ENCODE results near the gene ACP1. TPM values are rescaled to one million over a fixed set of nuclear protein-coding genes. Genes with fewer than 3 reads are reported as not detected.

Gene ACP1
- total and polyA plus RNA-seq, 2 experiments from 2014 or later, result 189 to 281 TPM

DNA sequence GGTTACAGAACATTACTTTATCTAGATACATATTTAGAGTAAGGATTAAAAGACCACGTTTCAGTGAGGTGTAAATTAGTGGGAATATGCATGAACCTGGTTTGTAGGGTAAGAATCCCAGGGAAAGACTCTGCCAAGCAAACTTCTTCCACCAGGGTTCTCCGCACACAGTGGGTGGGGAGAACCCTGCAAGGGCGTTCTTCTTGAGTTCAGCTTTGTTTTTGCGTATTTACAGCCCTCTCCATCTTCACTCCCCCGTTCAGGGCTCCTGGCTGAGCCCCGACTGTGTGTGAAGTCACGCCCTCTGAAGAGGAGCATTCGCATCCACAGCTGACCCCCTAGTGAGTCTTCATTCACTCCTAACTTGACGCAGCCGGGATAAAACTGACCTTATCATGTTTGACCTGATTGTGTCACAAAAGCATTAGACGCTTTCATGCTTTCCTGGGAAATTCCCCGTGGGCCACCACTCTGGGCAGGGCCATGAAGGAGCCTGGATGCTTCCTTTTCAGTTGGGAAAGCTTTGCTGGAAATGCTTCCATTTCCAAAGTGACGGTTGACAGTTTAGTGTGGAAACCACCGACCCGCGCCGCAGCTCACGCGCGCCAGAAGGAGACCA is 22.1 kb downstream of the ACP1 start:
- Histone ChIP-seq H3K27ac (ENCODE audit: low read depth) (no peak overlapping the region), H3K4me1 (ENCODE audit: insufficient read depth) (peaks cover 43% of the 10 kb centered on the region), H3K4me3 (peak overlapping the region; percentile 65), H3K27me3 (ENCODE audit: insufficient read depth) (peaks cover 50% of the 10 kb centered on the region), H3K79me2 (replicated peaks; ENCODE audit: insufficient read depth) (no peaks in the 10 kb centered on the region), H3K9me2 (ENCODE audit: insufficient read depth) (no peaks in the 10 kb centered on the region), H3K4me2 (peak overlapping the region; percentile 84), H4K20me1 (replicated peaks; ENCODE audit: insufficient read depth) (no peaks in the 10 kb centered on the region; the same call in 1 of the 2 replicates), H3K36me3 (ENCODE audit: insufficient read depth) (0 out of 2 replicates have a peak, but pooled peaks cover under 1% of the 10 kb centered on the region), H3F3A (replicated peaks; ENCODE audit: low read depth) (peaks cover 15% of the 10 kb centered on the region), H2AFZ (no peak overlapping the region)
- Mint-ChIP-seq H3K36me3 (ENCODE audit: low read depth) (peaks cover 5% of the 10 kb centered on the region; the same call in 2 of the 3 replicates), H3K4me1 (peaks cover 42% of the 10 kb centered on the region), H3K27me3 (ENCODE audit: insufficient read depth, low read depth, poor library complexity) (peaks cover 35% of the 10 kb centered on the region), H3K9me3 (no peaks in the 10 kb centered on the region; the same call in 2 of the 3 replicates), H3K4me3 (peak overlapping the region; percentile 72), H3K27ac (no peak overlapping the region)
- DNase-seq (ENCODE audit: low spot score) (peak; percentile 65), ATAC-seq (peak; percentile 24)
- TF ChIP-seq POLR2AphosphoS5 (IDR thresholded peaks at IDR 0.05; ENCODE audit: low read depth) (no peak), ZNF114 (CRISPR knock-in tag; IDR thresholded peaks at IDR 0.05) (no peak), STAT1 (IDR thresholded peaks at IDR 0.05; ENCODE audit: unreplicated experiment) (no peak), NANOG (IDR thresholded peaks at IDR 0.05; ENCODE audit: borderline replicate concordance) (no peak)

DNA sequence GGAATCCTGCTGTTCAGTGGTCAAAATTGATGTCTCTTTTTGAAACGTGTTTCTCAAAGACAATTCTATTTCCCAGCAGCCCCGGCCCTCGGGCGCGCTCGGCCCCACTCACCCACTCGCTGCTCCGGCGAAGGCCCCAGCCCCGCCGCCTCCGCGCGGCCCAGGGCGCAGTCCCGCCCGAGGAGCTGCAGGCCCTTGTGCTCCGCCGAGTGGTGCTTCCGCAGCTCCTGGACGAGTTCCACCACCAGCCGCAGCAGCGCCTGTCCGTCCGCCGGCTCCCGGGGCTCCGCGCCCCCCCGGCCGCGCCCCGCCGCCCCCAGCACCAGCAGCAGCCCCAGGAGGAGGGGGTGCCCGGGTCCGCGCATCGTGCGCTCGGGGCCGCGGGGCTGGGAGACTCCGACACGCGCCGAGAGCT is 22.7 kb downstream of the ACP1 start:
- Histone ChIP-seq H2AFZ (no peak overlapping the region), H3K4me3 (peak overlapping the region; percentile 65), H3K4me2 (peak overlapping the region; percentile 84), H3K27me3 (ENCODE audit: insufficient read depth) (peaks cover 50% of the 10 kb centered on the region), H3K9me2 (ENCODE audit: insufficient read depth) (no peaks in the 10 kb centered on the region), H3F3A (replicated peaks; ENCODE audit: low read depth) (peaks cover 15% of the 10 kb centered on the region), H3K36me3 (ENCODE audit: insufficient read depth) (no peaks in the 10 kb centered on the region), H3K4me1 (ENCODE audit: insufficient read depth) (peaks cover 43% of the 10 kb centered on the region), H3K27ac (ENCODE audit: low read depth) (no peak overlapping the region), H4K20me1 (replicated peaks; ENCODE audit: insufficient read depth) (no peaks in the 10 kb centered on the region; the same call in 1 of the 2 replicates), H3K79me2 (replicated peaks; ENCODE audit: insufficient read depth) (no peaks in the 10 kb centered on the region)
- peaks cover 35% of the 10 kb centered on the region for H3K27me3 Mint-ChIP-seq (ENCODE audit: insufficient read depth, low read depth, poor library complexity)
- ATAC-seq (peak; percentile 53), DNase-seq (ENCODE audit: low spot score) (peak; percentile 67)
- no peak overlapping the region for H3K27ac Mint-ChIP-seq
- H3K4me1 Mint-ChIP-seq, result peaks cover 42% of the 10 kb centered on the region
- H3K4me3 Mint-ChIP-seq, result peak overlapping the region; percentile 72
- no peaks in the 10 kb centered on the region; the same call in 2 of the 3 replicates for H3K9me3 Mint-ChIP-seq
- H3K36me3 Mint-ChIP-seq (ENCODE audit: low read depth), result peaks cover under 1% of the 10 kb centered on the region; the same call in 1 of the 3 replicates
- TF ChIP-seq, protein P1, sequence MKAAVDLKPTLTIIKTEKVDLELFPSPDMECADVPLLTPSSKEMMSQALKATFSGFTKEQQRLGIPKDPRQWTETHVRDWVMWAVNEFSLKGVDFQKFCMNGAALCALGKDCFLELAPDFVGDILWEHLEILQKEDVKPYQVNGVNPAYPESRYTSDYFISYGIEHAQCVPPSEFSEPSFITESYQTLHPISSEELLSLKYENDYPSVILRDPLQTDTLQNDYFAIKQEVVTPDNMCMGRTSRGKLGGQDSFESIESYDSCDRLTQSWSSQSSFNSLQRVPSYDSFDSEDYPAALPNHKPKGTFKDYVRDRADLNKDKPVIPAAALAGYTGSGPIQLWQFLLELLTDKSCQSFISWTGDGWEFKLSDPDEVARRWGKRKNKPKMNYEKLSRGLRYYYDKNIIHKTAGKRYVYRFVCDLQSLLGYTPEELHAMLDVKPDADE (IDR thresholded peaks at IDR 0.05), result no peak
- TF ChIP-seq ZNF331 (CRISPR knock-in tag; IDR thresholded peaks at IDR 0.05; ENCODE audit: low read depth) (no peak), STAT1 (IDR thresholded peaks at IDR 0.05; ENCODE audit: unreplicated experiment) (no peak), NANOG (IDR thresholded peaks at IDR 0.05; ENCODE audit: borderline replicate concordance) (no peak), EZH2 (IDR thresholded peaks at IDR 0.05; ENCODE audit: low read depth, unreplicated experiment) (no peak), JUNB (IDR thresholded peaks at IDR 0.05; ENCODE audit: unreplicated experiment) (no peak), POLR2AphosphoS5 (IDR thresholded peaks at IDR 0.05; ENCODE audit: low read depth) (no peak), CREB1 (CRISPR knock-in tag; IDR thresholded peaks at IDR 0.05; ENCODE audit: low read depth) (no peak), EZH2phosphoT487 (IDR thresholded peaks at IDR 0.05; ENCODE audit: unreplicated experiment) (no peak)
- TF ChIP-seq, protein P2, sequence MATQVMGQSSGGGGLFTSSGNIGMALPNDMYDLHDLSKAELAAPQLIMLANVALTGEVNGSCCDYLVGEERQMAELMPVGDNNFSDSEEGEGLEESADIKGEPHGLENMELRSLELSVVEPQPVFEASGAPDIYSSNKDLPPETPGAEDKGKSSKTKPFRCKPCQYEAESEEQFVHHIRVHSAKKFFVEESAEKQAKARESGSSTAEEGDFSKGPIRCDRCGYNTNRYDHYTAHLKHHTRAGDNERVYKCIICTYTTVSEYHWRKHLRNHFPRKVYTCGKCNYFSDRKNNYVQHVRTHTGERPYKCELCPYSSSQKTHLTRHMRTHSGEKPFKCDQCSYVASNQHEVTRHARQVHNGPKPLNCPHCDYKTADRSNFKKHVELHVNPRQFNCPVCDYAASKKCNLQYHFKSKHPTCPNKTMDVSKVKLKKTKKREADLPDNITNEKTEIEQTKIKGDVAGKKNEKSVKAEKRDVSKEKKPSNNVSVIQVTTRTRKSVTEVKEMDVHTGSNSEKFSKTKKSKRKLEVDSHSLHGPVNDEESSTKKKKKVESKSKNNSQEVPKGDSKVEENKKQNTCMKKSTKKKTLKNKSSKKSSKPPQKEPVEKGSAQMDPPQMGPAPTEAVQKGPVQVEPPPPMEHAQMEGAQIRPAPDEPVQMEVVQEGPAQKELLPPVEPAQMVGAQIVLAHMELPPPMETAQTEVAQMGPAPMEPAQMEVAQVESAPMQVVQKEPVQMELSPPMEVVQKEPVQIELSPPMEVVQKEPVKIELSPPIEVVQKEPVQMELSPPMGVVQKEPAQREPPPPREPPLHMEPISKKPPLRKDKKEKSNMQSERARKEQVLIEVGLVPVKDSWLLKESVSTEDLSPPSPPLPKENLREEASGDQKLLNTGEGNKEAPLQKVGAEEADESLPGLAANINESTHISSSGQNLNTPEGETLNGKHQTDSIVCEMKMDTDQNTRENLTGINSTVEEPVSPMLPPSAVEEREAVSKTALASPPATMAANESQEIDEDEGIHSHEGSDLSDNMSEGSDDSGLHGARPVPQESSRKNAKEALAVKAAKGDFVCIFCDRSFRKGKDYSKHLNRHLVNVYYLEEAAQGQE (IDR thresholded peaks at IDR 0.05; ENCODE audit: unreplicated experiment), result no peak
- TF ChIP-seq, protein P3, sequence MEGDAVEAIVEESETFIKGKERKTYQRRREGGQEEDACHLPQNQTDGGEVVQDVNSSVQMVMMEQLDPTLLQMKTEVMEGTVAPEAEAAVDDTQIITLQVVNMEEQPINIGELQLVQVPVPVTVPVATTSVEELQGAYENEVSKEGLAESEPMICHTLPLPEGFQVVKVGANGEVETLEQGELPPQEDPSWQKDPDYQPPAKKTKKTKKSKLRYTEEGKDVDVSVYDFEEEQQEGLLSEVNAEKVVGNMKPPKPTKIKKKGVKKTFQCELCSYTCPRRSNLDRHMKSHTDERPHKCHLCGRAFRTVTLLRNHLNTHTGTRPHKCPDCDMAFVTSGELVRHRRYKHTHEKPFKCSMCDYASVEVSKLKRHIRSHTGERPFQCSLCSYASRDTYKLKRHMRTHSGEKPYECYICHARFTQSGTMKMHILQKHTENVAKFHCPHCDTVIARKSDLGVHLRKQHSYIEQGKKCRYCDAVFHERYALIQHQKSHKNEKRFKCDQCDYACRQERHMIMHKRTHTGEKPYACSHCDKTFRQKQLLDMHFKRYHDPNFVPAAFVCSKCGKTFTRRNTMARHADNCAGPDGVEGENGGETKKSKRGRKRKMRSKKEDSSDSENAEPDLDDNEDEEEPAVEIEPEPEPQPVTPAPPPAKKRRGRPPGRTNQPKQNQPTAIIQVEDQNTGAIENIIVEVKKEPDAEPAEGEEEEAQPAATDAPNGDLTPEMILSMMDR (conservative IDR thresholded peaks at IDR 0.05; ENCODE audit: low read depth in 2 of 2), result no peak

Measured in GM23338 (cell line).